Right lung (tissue), 5 donors: ENCODE data around the gene FOXJ3. TPM values are rescaled to one million over a fixed set of nuclear protein-coding genes. Genes with fewer than 3 reads are reported as not detected.

Source experiments
- polyA plus RNA-seq, 5 donors: library from polyadenylated mRNA; unstranded; fragments of 120-200 nt; gene quantifications; one replicate each; pipeline versions ENCODE4 v1.2.1 to v1.2.3, GENCODE V29; 2013; ENCODE audit warnings: inconsistent platforms in 1 of 5, low replicate concordance in 1 of 5; ENCODE audit not compliant: insufficient read length in 5 of 5, insufficient read depth in 1 of 5

Gene FOXJ3
- polyA plus RNA-seq, 5 donors: 45.0 to 69.4 (median 54.6) TPM

Other genes with a start within 250 kb of the FOXJ3 start
- gene GUCA2B, start 181.8 kb downstream of the FOXJ3 start, polyA plus RNA-seq: not detected
- 1 to 10 TPM in 2 of 5 donors, under 1 TPM in 2, not detected in 1; 0.28 to 1.5 (median 0.74) TPM for gene GUCA2A, start 170.5 kb downstream of the FOXJ3 start, polyA plus RNA-seq
- gene RIMKLA, start 45.6 kb upstream of the FOXJ3 start, polyA plus RNA-seq: under 1 TPM; 0.38 to 0.84 (median 0.73) TPM
- gene ZMYND12, start 120.8 kb upstream of the FOXJ3 start, polyA plus RNA-seq: 1 to 10 TPM; 2.1 to 3.6 (median 3.1) TPM
- gene PPCS, start 121.3 kb upstream of the FOXJ3 start, polyA plus RNA-seq: 10 to 100 TPM; 64.6 to 72.1 (median 67.7) TPM
- 10 to 100 TPM in 4 of 5 donors, 1 to 10 TPM in 1; 8.6 to 16.7 (median 14.5) TPM for gene CCDC30, start 128.1 kb upstream of the FOXJ3 start, polyA plus RNA-seq